BLaER1 treated with 17β-estradiol and CSF1 and Interleukin-3, amounts not matched to agents 10 nM and 100 nM (cell line): Measurements from ENCODE around the gene DERL2.

Source experiments
- H3K27ac ChIP-seq, 11 experiments: shearing (Covaris generic); formaldehyde crosslinking; 2 replicates each; pipeline ENCODE4 v1.8.1; 2022
- H3K27me3 ChIP-seq, 11 experiments: shearing (Covaris generic); formaldehyde crosslinking; 2 replicates each; pipeline ENCODE4 v1.8.1; 2022
- H3K36me3 ChIP-seq, 11 experiments: shearing (Covaris generic); formaldehyde crosslinking; 2 replicates each; pipeline ENCODE4 v1.8.1; 2022
- H3K4me1 ChIP-seq, 10 experiments: shearing (Covaris generic); formaldehyde crosslinking; 2 replicates each; pipeline ENCODE4 v1.8.1; 2022
- H3K4me2 ChIP-seq, 11 experiments: shearing (Covaris generic); formaldehyde crosslinking; 2 replicates each; pipeline ENCODE4 v1.8.1; 2022
- H3K4me3 ChIP-seq, 10 experiments: shearing (Covaris generic); formaldehyde crosslinking; 2 replicates each; pipeline ENCODE4 v1.8.1; 2022
- H3K9ac ChIP-seq, 11 experiments: shearing (Covaris generic); formaldehyde crosslinking; 2 replicates each; pipeline ENCODE4 v1.8.1; 2022
- H3K9me3 ChIP-seq, 11 experiments: shearing (Covaris generic); formaldehyde crosslinking; replicated peaks in 1 of 11; 2 replicates each; pipeline ENCODE4 v1.8.1; 2022
- H4K20me1 ChIP-seq, 11 experiments: shearing (Covaris generic); formaldehyde crosslinking; 2 replicates each; pipeline ENCODE4 v1.8.1; 2022
- Cebpa-rat ChIP-seq, 11 experiments: shearing (Covaris generic); IDR thresholded peaks; 2 replicates each; pipeline ENCODE4 v1.8.1; 2022

Gene DERL2

GRCh38 chr17:5492970-5493369 lies 7.0 kb upstream of the DERL2 start:
- Histone ChIP-seq H3K9me3 (peaks cover 0 to 34% (median 11%) of the 10 kb centered on the region in 11 experiments; a peak in 16 of 22 replicates), H3K4me1 (peaks cover 3 to 10% (median 5%) of the 10 kb centered on the region in 10 experiments; a peak in 19 of 20 replicates), H3K9ac (no peak overlapping the region), H3K27ac (no peak overlapping the region), H3K4me2 (no peak overlapping the region), H4K20me1 (peaks cover 0 to 30% (median 13%) of the 10 kb centered on the region in 11 experiments; a peak in 15 of 22 replicates), H3K36me3 (peaks cover 30 to 58% (median 35%) of the 10 kb centered on the region in 11 experiments), H3K4me3 (no peak overlapping the region), H3K27me3 (no peaks in the 10 kb centered on the region; a peak in 2 of 22 replicates)
- no peak for TF ChIP-seq Cebpa-rat (IDR thresholded peaks at IDR 0.05)

GRCh38 chr17:5488752-5489151 lies 2.8 kb upstream of the DERL2 start:
- H3K4me2 ChIP-seq, result peak overlapping the region in 1 of 11 experiments; percentile 93; a peak in 1 of 22 replicates
- no peak for TF ChIP-seq Cebpa-rat (IDR thresholded peaks at IDR 0.05)

GRCh38 chr17:5486206-5487124 lies 487 bp upstream of the DERL2 start, which contains the start of gene MIS12:
Gene MIS12 (plus strand): TSS chr17:5486566. CDS start chr17:5488863, 2,297 bp downstream.
- H4K20me1 ChIP-seq, result peaks cover 3 to 56% (median 22%) of the 10 kb centered on the region in 11 experiments; a peak in 17 of 22 replicates
- H3K4me1 ChIP-seq, result peaks cover 26 to 39% (median 33%) of the 10 kb centered on the region in 10 experiments
- H3K36me3 ChIP-seq, result peaks cover 54 to 76% (median 69%) of the 10 kb centered on the region in 11 experiments
- no peaks in the 10 kb centered on the region for H3K9me3 ChIP-seq
- H3K27ac ChIP-seq, result peak within 1 kb of the TSS; percentile 94 to 99 (median 97)
- peak within 1 kb of the TSS; percentile 93 to 98 (median 97) for H3K9ac ChIP-seq
- H3K4me3 ChIP-seq, result peak within 1 kb of the TSS; percentile 83 to 100 (median 96)
- TF ChIP-seq Cebpa-rat (IDR thresholded peaks at IDR 0.05), result no peak
- H3K27me3 ChIP-seq, result no peaks in the 10 kb centered on the region
- peak within 1 kb of the TSS; percentile 94 to 98 (median 97) for H3K4me2 ChIP-seq

More at GRCh38 chr17:5488752-5489151, 2.8 kb upstream of the DERL2 start:
- no peak overlapping the region for H3K27ac ChIP-seq
- H3K4me3 ChIP-seq, result no peak overlapping the region
- H3K9ac ChIP-seq, result no peak overlapping the region
- peaks cover 0 to 18% (median 10%) of the 10 kb centered on the region in 11 experiments; a peak in 16 of 22 replicates for H3K9me3 ChIP-seq
- no peaks in the 10 kb centered on the region for H3K27me3 ChIP-seq
- H3K36me3 ChIP-seq, result peaks cover 38 to 61% (median 48%) of the 10 kb centered on the region in 11 experiments
- H4K20me1 ChIP-seq, result peaks cover 0 to 52% (median 17%) of the 10 kb centered on the region in 11 experiments; a peak in 16 of 22 replicates
- peaks cover 26 to 34% (median 32%) of the 10 kb centered on the region in 10 experiments for H3K4me1 ChIP-seq

- TF ChIP-seq Cebpa-rat (IDR thresholded peaks at IDR 0.05), result no peak
- Histone ChIP-seq H3K4me1 (peaks cover 12 to 22% (median 19%) of the 10 kb centered on the region in 10 experiments), H3K36me3 (peaks cover 76 to 85% (median 83%) of the 10 kb centered on the region in 11 experiments), H3K4me2 (no peak overlapping the region), H3K4me3 (no peak overlapping the region), H3K27me3 (no peaks in the 10 kb centered on the region), H4K20me1 (peaks cover 0 to 35% (median 21%) of the 10 kb centered on the region in 11 experiments; a peak in 14 of 22 replicates), H3K9ac (0 out of 22 replicates have a peak overlapping the region, but pooled peaks of 2 of the 11 experiments have one; percentile 9 to 25), H3K9me3 (no peaks in the 10 kb centered on the region), H3K27ac (no peak overlapping the region)
Observed at GRCh38 chr17:5481451-5481850, 4.5 kb downstream of the DERL2 start.

- Histone ChIP-seq H3K9ac (no peak overlapping the region), H3K4me3 (no peak overlapping the region), H3K4me2 (no peak overlapping the region), H3K4me1 (peaks cover 12 to 22% (median 19%) of the 10 kb centered on the region in 10 experiments), H4K20me1 (peaks cover 0 to 40% (median 23%) of the 10 kb centered on the region in 11 experiments; a peak in 14 of 22 replicates), H3K27me3 (no peaks in the 10 kb centered on the region), H3K36me3 (peaks cover 81 to 90% (median 87%) of the 10 kb centered on the region in 11 experiments), H3K27ac (no peak overlapping the region), H3K9me3 (no peaks in the 10 kb centered on the region)
- no peak for TF ChIP-seq Cebpa-rat (IDR thresholded peaks at IDR 0.05)
Observed at GRCh38 chr17:5480962-5481361, 5.0 kb downstream of the DERL2 start.

GRCh38 chr17:5478992-5479391 lies 7.0 kb downstream of the DERL2 start:
- TF ChIP-seq Cebpa-rat (IDR thresholded peaks at IDR 0.05), result no peak
- H3K9ac ChIP-seq, result no peak overlapping the region
- H3K4me1 ChIP-seq, result peaks cover under 1 to 8% (median 4%) of the 10 kb centered on the region in 10 experiments; a peak in 10 of 20 replicates
- H4K20me1 ChIP-seq, result peaks cover 0 to 40% (median 23%) of the 10 kb centered on the region in 11 experiments; a peak in 14 of 22 replicates
- H3K4me2 ChIP-seq, result no peak overlapping the region
- H3K9me3 ChIP-seq, result no peaks in the 10 kb centered on the region
- H3K4me3 ChIP-seq, result no peak overlapping the region
- peaks cover 92 to 100% (median 99%) of the 10 kb centered on the region in 11 experiments for H3K36me3 ChIP-seq
- no peak overlapping the region for H3K27ac ChIP-seq
- H3K27me3 ChIP-seq, result no peaks in the 10 kb centered on the region

- Histone ChIP-seq H3K4me3 (no peak overlapping the region), H3K36me3 (peaks cover 63 to 81% (median 78%) of the 10 kb centered on the region in 11 experiments), H3K27ac (no peak overlapping the region), H3K4me2 (no peak overlapping the region), H3K4me1 (no peaks in the 10 kb centered on the region), H3K9me3 (no peaks in the 10 kb centered on the region), H3K9ac (0 out of 22 replicates have a peak overlapping the region, but pooled peaks of 1 of the 11 experiments have one; percentile 24), H4K20me1 (peaks cover 0 to 22% (median 14%) of the 10 kb centered on the region in 11 experiments; a peak in 11 of 22 replicates), H3K27me3 (no peaks in the 10 kb centered on the region)
- no peak for TF ChIP-seq Cebpa-rat (IDR thresholded peaks at IDR 0.05)
Observed at GRCh38 chr17:5473906-5474305, 12.1 kb downstream of the DERL2 start.

- Histone ChIP-seq H3K9me3 (no peaks in the 10 kb centered on the region), H4K20me1 (peaks cover 0 to 20% (median 13%) of the 10 kb centered on the region in 11 experiments; a peak in 15 of 22 replicates), H3K36me3 (peaks cover 49 to 67% (median 64%) of the 10 kb centered on the region in 11 experiments), H3K4me3 (no peak overlapping the region), H3K4me2 (no peak overlapping the region), H3K4me1 (peaks cover 0 to 3% (median 2%) of the 10 kb centered on the region in 10 experiments; a peak in 13 of 20 replicates), H3K27me3 (no peaks in the 10 kb centered on the region), H3K9ac (0 out of 22 replicates have a peak overlapping the region, but pooled peaks of 1 of the 11 experiments have one; percentile 3), H3K27ac (no peak overlapping the region)
- TF ChIP-seq Cebpa-rat (IDR thresholded peaks at IDR 0.05), result no peak
Observed at GRCh38 chr17:5472511-5472910, 13.5 kb downstream of the DERL2 start.
